ENCODE measurements around the gene CACTIN.
"Not testable (repeated sequence)": the region's sequence is repeated elsewhere in the genome, so short reads cannot be mapped to it uniquely, and the experiment has no call there.

The CACTIN gene

DNA sequence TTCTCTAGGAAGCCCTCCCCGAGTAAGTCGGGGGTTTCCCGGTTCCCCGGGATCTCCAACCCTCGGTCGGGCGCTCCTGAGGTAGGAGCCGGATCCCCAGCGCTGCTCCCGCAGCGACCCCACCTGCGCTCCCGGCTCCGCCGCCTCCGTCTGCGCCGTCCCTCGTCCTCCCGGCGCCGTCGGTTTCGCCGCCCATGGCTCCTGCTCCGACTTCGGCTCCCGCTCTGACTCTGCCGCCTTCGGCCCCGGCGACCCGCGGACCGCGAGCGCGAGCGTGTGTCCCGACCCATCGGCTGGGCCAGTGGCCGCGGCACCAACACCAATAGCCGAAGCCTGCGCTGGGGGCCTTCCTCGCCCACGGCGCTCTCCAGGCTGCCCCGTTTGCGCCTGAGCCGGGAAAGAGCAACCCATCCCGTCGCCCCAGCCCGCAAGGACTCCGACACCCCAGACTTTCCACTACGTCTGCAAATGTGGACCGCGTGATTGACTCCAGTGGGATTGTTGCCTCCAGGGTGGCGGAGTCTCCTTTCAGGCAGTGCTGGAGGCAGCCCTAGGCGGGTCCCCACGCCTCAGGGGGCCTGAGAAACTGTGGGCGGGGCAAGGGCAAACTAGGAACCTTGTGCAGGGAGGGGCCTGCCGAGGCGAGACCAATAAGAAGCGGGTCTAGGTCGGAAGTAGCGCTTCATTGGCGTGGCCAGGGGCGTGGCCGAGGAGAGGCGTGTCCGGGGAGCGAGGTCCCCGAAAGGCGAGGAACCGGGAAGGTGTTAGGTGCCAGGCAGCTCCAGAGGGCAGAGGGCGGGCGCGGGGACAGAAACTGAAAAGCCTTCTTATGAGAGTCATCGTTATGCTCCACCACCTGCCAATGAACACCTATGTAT lies at the start of gene CACTIN:
Gene CACTIN (minus strand): TSS at position 318 of the 878 bp plus-strand sequence. CDS start 28 bp downstream, at position 290.
- peak; percentile 88 for FAIRE-seq

DNA sequence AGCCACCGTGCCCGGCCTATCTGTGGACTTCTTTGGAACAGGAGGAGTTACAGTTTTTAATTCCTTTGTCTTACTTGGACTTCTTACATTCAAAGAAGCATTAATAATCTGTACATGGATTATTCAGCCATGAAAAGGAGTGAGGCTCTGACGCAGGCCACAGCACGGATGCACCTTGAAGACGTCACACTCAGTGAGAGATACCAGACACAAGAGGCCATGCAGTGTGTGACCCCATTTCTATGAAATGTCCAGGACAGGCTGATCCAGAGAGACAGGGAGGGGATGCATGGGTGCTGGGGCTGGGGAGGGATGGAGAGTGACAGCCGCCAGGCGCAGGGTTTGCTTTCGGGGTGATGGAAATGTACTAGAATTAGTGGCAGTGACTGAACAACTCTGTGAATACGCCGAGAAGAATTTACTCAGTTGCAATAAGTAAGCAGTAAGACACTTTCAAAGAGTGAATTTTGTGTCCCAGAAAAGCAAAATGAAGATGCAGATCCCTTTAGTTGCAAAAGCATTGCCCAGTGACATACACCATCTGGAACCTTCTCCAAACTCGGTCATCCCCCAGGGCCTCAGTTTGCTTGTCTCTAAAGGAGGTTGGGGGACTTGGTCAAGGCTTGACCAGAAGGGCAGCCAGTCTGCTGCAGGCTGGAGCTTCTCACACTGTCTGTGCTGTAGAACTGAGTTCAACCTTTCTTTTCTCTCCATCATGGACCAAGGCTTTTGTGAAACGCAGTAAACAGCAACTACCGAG lies 48.4 kb upstream of the CACTIN start:
- no peak for FAIRE-seq

DNA sequence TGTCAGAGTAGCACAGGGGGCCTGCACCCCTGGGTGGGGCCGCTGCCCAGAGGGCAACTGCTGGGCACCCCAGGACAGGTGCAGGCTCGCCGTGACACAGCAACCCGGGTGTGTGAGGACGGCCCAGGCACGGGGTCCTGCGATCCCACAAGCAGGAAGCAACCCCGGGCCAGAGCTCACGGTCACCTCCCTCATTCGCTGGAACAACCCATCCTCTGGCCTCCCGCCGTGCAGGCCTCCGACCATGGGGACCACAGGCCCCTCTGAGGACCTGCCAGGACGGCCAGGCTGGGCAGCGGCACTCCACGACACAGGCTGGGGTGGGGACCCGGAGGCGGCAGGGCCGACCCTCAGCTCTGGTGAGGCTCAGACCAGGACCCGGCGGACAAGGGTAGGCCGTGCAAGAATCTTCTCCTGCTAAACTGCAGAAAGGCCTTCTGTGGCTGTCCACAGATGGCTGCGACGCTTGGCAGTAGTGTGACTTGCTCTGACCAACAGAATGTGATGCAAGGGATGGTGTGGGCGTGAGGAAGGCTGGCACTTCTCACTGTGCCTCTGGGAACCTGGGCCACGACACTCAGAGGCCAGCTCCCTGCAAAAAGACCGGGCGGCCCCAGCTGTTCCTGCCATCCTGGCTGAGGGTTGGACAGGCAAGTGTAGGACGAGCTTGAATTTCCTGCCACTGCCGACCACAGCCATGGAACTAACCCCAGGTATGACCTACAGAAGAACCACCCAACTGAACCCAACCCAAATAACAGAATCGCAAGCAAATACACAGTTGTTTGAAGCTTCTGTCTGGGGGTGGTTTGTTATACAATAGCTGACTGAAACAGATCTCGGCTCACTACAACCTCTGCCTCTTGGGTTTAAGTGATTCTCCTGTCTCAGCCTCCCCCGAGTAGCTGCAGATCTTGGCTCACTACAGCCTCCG lies 47.2 kb upstream of the CACTIN start:
- FAIRE-seq: no peak

DNA sequence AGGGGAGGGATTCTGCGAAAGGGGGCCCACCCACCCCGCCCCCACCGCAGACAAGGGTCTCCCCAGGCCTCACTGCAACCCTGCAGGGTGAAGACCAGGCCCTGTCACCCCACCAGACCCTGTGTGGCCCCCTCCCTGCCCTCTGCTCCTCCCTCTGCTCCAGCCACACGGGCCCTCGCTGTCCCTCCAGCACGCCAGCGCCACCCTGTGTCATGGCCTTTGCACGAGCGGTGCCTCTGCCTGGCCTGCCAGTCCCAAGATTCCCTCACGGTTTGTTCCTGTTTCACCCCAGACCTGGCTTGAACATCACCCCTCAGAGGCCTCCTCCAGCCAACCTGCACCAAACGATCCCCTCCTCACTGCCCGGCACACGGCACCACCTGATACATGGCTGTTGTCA lies 46.4 kb upstream of the CACTIN start:
- FAIRE-seq: no peak

DNA sequence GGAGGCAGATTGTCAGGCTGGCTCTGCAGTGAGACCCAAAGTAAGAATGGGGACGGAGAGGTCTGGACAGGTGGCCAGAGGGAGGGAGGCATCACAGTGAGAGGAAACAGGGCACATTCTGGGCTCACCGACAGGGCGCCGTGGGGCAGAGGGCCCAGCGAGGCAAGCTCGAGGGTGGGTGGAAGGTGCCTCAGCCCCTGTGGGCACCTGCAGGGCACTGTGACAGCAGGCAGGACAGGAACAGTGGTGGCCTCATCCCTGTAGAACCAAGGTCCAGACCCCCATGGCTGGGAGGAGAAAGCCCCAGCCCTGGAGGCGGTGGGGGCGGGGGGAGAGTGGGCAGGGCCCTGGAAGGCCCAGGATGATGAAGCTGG lies 46.0 kb upstream of the CACTIN start:
- FAIRE-seq: no peak

DNA sequence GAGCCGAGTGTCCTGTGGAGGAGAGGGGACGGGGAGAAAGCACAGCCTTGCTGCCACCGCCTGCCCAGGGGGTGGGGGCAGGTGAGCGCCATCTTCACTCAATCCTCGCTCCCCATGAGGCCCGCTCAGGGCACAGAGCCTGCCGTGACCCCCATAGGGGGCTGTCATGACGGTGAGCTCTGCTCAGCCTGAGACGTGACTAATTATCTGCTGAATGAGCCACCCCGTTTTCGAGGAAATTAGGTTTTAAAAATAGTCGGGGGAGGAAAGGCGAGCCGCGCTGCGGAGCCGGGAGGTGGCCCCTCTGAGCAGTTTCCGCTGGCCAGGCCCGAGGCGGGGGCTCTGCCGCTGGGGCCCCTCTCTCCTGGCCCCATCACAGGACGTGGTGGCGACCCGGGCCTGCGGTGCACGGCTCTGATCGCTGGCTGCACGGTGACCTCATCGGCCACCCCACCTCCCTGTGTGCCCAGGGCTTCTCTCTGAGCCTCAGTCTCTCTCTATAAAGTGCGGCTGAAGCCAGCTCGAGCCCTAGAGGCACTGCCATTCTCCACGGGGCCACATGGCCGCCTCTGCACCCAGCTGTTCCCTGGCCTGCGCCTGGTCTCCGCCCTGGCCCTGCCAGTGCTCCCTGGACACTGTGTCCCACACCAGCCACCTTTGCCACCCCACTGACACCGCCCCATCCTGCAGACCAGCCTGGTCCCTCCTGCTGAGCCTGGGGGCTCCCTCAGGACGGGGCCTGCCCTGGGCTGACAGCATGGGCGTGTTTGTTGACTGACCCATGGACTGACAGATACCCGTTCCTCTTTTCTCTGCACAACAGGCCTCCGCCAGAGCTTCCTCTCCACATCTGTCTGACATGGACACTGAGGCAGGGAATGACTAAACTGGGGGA lies 45.3 kb upstream of the CACTIN start:
- FAIRE-seq: no peak

DNA sequence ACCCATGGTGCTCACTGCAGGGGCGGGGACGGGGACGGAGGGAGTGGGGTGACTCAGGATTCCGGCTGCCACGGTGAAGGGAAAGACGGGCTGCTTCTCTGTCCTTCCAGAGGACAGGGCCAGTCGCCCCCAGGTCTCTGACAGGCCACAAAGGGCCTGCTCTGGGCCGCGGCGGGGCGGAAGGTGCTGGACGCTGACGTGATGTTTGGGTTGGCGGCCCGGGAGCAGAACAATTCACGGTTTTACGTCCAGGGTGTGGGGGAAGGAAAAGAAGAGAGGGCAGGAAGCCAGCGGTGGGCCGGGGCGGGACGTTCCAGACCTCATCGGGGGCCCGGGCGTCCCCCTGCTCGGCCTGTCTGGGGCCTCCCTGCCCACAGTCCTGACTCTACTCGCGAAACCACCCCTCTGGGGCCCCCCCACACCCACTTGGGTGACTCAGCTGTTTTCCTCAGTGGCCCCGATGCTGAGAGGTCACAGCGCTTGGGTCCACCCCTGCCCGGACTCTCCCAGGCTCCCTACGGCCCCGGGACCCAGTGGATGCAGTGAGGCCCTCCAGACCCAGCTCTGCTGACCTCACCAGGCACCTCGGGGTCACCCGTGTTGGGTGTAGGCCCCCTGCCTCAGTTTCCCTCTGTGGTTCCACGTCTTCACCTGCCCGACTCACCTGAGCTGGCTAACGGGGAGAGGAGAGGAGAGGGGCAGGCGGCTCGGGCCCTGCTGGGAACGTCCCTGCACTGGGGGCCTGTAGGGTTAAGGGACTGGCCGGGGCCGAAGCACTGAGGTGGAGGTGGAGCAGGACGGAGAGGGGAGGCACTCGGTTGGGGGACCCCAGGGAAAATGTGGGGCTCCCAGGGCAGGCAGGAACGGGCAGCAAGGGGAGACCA lies 44.4 kb upstream of the CACTIN start:
- no peak for FAIRE-seq

DNA sequence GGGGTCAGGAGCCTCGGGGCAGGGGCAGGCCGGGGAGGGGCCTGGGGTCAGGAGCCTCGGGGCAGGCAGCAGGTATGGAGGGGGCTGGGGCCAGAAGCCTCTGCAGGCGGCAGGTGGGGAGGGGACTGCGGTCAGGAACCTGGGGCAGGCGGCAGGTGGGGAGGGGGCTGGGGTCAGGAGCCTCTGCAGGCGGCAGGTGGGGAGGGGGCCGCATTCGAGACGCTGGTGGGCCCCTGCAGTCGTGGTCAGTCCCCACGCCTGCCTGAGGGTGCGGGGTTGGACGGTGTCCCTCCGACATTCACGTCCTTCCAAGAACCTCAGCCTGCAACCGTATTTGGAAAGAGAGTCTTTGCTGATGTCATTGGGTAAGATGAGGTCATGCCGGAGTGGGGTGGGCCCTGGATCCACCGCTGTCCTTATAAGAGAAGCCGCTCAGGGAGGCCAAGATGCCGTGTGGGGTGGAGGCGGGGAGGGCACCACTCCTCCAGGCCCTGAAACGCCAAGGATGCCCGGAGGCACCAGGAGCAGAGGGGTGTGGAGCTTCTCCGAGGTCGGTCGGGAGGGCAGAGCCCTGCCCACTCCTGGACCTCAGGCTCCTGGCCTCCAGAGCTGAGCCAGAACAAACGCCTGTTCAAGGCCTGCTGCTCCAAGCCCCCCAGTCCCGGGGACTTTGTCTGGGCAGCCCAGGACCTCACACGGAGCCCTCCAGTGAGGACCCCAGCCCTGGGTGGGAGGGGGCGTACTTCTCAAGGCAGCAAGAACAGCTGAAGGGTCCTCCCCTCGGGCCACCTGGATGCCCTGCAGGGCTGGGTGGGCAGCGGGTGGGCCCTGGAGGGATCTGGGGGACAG lies 43.6 kb upstream of the CACTIN start:
- FAIRE-seq: no peak

DNA sequence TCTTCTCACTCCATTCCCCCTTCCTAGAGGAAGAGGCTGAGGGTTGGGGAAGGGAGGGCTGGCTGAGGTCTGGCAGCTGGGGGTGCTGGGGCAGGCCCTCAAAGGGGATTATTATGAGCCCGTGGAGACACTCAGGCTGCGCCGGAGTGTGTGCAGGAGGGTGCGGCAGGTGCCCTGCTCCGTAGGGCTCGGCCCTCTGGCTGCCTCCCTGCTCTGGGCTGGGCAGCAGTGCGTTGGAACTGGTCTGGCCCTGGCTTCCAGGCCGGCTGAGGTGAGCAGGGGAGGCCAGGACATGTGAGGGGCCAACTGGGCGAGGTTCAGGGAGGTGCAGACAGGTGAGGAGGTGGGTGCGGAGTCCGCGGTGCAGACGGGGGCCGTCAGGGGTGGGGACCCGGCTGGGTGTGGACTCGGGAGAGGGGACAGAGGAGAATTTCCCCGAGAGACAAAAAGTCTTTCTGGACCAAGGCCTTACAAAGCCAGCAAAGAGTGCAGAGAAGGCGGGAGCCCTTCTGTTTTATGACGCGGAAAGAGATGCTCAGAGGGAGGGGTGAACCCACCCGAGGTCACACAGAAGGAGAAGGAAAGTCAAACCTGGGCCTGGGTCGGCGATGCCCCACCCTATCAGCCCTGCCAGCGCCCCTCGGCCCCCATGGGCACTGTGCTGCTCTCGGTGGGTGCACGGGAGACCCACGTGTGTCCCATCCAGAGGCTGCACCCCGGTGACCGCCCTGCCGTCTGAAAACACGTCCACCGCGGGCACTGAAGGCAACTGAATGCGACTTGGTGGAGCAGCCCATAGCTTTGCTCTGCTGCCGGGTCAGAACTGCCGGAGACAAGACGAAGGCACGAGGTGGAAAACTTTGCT lies 42.7 kb upstream of the CACTIN start:
- no peak for FAIRE-seq

DNA sequence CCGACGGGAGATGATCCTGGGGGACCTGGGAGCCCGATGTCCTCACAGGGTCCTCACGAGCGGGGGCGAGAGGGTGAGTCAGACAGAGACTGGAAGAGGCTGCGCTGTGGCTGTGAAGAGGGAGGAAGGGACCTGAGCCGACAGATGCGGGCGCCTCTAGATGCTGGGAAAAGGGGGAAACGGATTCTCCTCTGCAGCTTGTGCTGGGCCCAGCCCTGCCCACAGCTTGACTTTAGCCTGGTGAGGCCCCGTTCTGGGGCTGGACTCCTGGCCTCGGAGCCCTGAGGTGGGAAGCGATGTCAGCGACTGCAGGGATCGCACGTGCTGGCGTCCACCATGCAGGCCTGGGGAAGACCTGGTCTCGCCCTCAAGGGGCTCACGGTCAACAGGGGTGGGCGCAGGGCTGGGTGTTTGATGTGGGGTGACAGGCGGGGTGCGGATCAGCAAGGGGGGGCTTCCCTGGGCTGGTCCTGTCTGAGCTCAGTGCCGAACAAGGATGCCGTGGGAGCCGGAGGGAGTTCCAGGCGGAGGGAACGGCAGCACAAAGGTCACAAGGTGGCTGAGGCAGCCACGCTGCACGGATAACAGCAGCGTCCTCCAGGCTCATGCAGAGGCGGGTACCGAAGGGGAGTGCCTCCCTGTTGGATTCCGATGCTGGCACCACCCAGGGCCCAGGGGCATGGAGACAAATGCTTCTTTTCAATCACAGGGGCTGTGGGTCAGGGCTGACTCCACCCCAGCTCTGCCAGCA lies 41.9 kb upstream of the CACTIN start:
- no peak for FAIRE-seq

DNA sequence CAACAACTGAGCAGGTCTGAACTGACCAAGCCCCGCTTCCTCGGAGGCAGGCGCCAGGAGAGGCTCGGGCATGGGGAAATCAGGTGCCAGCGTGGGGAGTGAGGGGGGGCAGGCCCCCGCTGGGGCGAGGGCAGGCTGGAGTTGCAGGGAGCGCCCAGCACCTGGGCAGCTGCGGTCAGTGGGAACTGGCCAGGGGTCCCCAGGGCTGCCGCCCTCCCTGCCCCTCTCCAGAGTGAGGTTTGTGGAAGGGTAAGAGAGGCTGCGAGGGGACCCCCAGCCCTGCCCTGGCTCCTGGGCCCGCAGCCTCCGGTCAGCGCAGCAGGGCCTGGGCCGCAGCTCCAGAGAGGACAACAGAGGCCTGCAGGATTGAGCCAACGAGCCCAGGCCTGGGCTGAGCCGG lies 41.2 kb upstream of the CACTIN start:
- FAIRE-seq: no peak

DNA sequence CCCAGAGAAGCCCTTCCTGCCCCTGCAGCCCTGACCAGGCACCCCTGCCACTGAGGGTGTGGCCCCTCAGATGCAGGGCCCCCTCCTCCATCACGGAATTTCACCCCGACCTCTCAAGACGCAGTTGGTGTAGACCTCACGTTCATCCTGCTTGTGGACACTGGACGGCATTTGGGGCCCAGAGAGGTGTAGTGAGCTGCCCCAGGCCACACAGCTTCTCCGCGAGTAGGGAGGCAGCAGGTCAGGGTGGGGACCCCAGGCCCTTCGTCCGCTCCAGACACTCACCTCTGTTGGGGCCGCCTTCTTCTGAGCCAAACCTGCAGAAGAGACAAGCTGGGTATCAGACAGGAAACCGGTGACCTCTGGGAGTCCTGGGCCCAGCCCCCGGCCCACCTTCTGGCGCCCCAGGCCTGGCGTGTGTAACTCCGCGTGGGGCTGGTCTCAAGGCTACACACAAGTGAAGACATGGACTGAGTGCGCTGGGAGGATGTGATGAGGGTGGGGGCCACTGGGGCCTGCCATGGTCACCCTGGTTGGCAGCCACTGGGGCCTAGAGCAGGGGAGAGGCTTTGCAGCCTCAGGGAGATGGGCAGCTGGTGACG lies 40.5 kb upstream of the CACTIN start:
- no peak for FAIRE-seq

DNA sequence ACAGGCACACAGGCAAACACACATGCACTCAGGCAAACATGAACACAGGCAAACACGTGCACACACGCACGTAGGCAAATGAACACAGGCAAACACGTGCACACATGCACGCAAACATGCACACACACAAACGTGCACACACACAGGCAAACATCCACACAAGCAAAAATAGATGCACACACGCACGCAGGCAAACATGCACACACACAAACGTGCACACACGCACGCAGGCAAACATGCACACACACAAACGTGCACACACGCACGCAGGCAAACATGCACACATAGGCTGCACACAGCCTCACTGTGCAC lies 39.9 kb upstream of the CACTIN start:
- FAIRE-seq: not testable (repeated sequence)

DNA sequence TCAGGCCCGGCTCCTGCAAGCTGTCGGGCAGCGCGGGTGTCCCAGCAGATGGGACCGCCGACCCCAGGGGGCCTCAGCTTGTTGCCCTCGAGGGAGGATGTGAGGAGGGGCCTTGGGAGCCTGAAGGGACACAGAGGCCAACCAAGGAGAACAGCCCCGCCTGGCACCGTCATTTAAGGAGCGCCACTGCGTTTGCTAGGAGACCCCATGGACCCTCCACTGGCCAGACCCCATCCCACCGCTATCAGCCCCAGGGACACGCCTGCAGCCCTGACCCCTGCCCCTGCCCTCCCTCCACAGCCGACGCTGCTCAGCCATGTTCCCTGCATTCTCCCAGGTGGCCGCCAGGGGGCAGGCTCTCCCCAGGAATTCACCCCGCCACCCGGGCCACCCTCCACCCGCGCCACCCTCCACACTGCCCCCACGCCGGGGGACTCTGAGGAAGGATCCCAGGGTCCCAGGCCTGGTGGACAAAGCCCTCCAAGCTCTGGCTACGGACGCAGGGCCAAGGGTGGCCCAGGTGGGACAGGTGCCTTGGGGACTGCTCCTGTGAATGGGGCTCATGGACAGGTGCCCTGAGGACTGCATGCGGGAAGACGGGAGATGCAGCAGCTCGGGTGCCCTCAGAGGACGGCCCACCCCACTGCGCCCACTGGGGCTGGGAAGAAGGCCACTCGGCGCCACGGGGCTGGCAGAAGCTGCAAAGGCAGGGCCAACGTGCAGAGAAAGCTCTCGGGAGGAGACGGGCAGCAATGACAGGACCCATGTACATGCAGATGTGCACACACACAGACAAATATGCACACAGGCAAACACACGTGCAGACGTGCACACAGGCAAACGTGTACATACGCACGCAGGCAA lies 39.3 kb upstream of the CACTIN start:
- FAIRE-seq: no peak

DNA sequence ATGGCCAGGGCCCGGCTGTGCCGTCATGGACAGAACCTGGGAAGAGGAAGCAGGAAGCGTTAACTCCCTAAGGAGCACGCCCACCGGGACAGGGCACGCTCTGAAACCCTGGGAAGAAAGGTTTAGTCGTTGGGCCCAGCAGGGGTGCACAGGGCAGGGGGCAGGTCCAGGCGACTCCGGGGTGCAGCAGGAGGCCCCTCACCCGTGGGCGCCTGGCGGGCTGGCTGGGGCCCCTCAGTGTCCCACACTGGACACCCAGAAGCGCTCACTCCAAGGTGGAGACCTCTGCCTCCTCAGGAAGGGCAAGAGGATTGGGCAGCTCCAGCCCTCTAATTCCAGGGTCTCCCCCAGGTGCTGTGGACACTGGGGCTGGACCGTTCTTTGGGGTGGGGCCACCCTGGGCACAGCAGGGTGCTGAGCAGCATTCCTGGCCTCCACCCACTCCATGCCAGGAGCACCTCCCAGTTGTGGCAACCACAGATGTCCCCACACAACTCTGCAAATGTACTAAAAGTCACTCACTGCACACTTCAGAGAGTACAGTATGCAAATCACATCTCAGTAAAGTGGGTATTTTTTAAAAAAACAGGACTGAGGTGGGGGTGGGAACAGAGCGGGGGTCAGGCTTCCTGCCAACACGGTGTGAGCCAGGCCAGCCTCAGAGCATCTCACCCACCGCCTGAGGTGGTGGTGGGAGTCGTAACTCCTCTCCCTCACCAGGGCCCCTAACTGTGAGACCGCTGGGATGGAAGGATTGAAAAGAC lies 38.5 kb upstream of the CACTIN start:
- no peak for FAIRE-seq

DNA sequence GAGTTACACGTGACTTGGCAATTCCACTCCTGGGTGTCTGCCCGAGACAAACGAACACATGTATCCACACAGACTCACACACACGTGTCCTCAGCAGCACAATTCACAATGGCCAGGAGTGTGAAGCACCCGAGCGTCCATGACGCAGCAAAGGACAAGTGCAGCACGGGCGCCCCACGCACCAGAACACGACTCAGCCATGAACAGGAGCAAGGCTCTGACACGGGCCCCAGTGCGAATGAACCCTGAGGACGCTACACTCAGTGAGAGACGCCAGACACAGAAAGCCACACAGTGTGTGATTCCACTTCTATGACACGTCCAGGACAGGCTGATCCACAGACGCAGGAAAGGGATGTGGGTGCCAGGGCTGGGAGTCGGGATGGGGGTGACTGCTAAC lies 37.2 kb upstream of the CACTIN start:
- no peak for FAIRE-seq

Measured in colon (tissue), 2 donors.